ENCODE measurements around the gene TTC9C.

DNA sequence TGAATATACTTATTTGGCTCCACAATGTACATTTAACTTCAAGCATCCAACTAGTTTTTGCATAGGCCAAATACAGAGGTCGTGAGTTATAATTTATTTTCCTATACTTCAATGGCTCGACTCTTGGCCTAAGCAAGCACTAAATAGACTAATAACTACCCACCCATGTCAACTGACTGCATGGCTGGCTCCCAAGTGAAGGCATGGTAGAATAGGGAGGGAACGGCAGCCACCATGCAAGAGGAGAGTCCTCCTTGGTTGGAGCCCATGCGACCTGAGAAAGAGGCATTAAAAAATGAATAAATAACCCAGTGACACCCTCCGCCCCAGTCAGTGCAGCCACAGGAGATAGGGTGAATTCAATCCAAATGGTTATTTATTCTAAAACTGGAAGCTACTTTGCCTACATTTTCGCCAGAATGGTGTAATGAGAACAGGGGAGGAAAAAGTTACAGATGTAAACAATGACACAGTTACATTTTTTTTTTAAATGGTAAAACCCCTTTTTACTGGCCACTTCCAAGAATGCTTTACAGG is 15.9 kb upstream of the TTC9C start:
- TF ChIP-seq, protein P1, sequence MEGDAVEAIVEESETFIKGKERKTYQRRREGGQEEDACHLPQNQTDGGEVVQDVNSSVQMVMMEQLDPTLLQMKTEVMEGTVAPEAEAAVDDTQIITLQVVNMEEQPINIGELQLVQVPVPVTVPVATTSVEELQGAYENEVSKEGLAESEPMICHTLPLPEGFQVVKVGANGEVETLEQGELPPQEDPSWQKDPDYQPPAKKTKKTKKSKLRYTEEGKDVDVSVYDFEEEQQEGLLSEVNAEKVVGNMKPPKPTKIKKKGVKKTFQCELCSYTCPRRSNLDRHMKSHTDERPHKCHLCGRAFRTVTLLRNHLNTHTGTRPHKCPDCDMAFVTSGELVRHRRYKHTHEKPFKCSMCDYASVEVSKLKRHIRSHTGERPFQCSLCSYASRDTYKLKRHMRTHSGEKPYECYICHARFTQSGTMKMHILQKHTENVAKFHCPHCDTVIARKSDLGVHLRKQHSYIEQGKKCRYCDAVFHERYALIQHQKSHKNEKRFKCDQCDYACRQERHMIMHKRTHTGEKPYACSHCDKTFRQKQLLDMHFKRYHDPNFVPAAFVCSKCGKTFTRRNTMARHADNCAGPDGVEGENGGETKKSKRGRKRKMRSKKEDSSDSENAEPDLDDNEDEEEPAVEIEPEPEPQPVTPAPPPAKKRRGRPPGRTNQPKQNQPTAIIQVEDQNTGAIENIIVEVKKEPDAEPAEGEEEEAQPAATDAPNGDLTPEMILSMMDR (conservative IDR thresholded peaks at IDR 0.05; ENCODE audit: low read depth, low read length), result no peak
- TF ChIP-seq EZH2 (IDR thresholded peaks at IDR 0.05; ENCODE audit: low read length, unreplicated experiment) (no peak), EZH2phosphoT487 (IDR thresholded peaks at IDR 0.05; ENCODE audit: borderline replicate concordance, low read length) (no peak)

All from PC-3 (cell line).